GM18505 (cell line): ENCODE measurements around the gene SLC25A52.

ENCODE experiments used
- ATAC-seq: cut with Tn5 transposase; IDR thresholded peaks from one replicate; pipeline ENCODE4 v1.9.1; 2021; ENCODE audit not compliant: unreplicated experiment
- POLR2A ChIP-seq: IDR thresholded peaks from 4 replicates; pipeline ENCODE4 v1.6.1; 2011; ENCODE audit warnings: borderline replicate concordance; ENCODE audit not compliant: insufficient read depth, insufficient read length; ENCODE audit errors: extremely low read depth

The SLC25A52 gene

GRCh38 chr18:31723639-31723989 is 37.1 kb downstream of the SLC25A52 start:
- TF ChIP-seq POLR2A: no peak
- no peak for ATAC-seq

GRCh38 chr18:31722369-31722957 is 38.2 kb downstream of the SLC25A52 start:
- no peak for TF ChIP-seq POLR2A
- ATAC-seq: peak; percentile 95

GRCh38 chr18:31721601-31722000 is 39.1 kb downstream of the SLC25A52 start:
- no peak for ATAC-seq
- TF ChIP-seq POLR2A: no peak

- no peak for ATAC-seq
- no peak for TF ChIP-seq POLR2A
These were observed 39.8 kb downstream of the SLC25A52 start for GRCh38 chr18:31720867-31721266.

- no peak for TF ChIP-seq POLR2A
- ATAC-seq: no peak
These were observed 41.2 kb downstream of the SLC25A52 start for GRCh38 chr18:31719363-31720006.

- ATAC-seq: no peak
These were observed 42.3 kb downstream of the SLC25A52 start for GRCh38 chr18:31718386-31718785.

GRCh38 chr18:31716362-31716761 is 44.3 kb downstream of the SLC25A52 start:
- peak; percentile 60 for ATAC-seq
- no peak for TF ChIP-seq POLR2A

More at GRCh38 chr18:31718386-31718785, 42.3 kb downstream of the SLC25A52 start:
- TF ChIP-seq POLR2A: no peak

GRCh38 chr18:31711365-31712172 is 49.1 kb downstream of the SLC25A52 start:
- no peak for ATAC-seq
- no peak for TF ChIP-seq POLR2A

- no peak for ATAC-seq
- no peak for TF ChIP-seq POLR2A
These were observed 49.9 kb downstream of the SLC25A52 start for GRCh38 chr18:31710826-31711225.
